Endothelial cell of umbilical vein (primary cell): ENCODE data around the gene CUL7. TPM values are rescaled to one million over a fixed set of nuclear protein-coding genes. Genes with fewer than 3 reads are reported as not detected.

Experiments
- BruUV-seq: library from RNA; stranded (reverse); fragments of 400-500 nt; replicated peaks from 2 replicates; lab custom pipeline; 2021; lab: Mats Ljungman, UMichigan
- CTCF ChIA-PET: fragments of 300-600, 350-600 bp; sonication (Branson Sonifier 250); formaldehyde crosslinking; loops from one replicate; lab custom pipeline; 2021; ENCODE audit warnings: antibody characterized with exemption, inconsistent platforms; lab: Charles Lee
- POLR2A ChIA-PET: fragments of 300-600, 350-600 bp; sonication (Branson Sonifier 250); formaldehyde crosslinking; loops from one replicate; lab custom pipeline; 2021; ENCODE audit warnings: antibody characterized with exemption, inconsistent platforms; lab: Charles Lee
- DNase-seq: peaks from one replicate; pipeline ENCODE4 v3.0.0-alpha.2; 2011; ENCODE audit warnings: low read depth, low spot score
- FAIRE-seq: peaks from 2 replicates; lab custom pipeline; 2011; peaks lifted over from hg19 to GRCh38; lab: Jason Lieb, UNC
- H2AFZ ChIP-seq: 2 replicates; pipeline ENCODE4 v1.6.0; 2012; ENCODE audit warnings: low read depth, low read length, control low read depth, inconsistent platforms
- H3K27ac ChIP-seq: 2 replicates; pipeline ENCODE4 v1.5.1; 2011; ENCODE audit warnings: low read depth, mild to moderate bottlenecking, control low read depth, low read length, moderate library complexity; ENCODE audit not compliant: insufficient read depth
- H3K27me3 ChIP-seq, 2 experiments: 2 replicates each; pipeline versions ENCODE4 v1.6.0 to v1.6.1; 2011; ENCODE audit warnings: low read length in 2 of 2, mixed read lengths in 1 of 2; ENCODE audit not compliant: control insufficient read depth in 2 of 2, insufficient read depth in 2 of 2
- H3K36me3 ChIP-seq, 2 experiments: 2 replicates in 1 of 2; 3 replicates in 1 of 2; pipeline ENCODE4 v1.5.1; 2011; ENCODE audit warnings: low read length in 2 of 2, mild to moderate bottlenecking in 1 of 2, moderate library complexity in 1 of 2; ENCODE audit not compliant: control insufficient read depth in 2 of 2, insufficient read depth in 2 of 2; ENCODE audit errors: extremely low read depth in 1 of 2
- H3K4me1 ChIP-seq: 3 replicates; pipeline ENCODE4 v1.5.1; 2011; ENCODE audit warnings: mild to moderate bottlenecking, low read length; ENCODE audit not compliant: control insufficient read depth, insufficient read depth; ENCODE audit errors: extremely low read depth
- H3K4me2 ChIP-seq: 2 replicates; pipeline ENCODE4 v1.6.1; 2011; ENCODE audit warnings: low read length, control low read depth, mixed read lengths; ENCODE audit not compliant: insufficient read depth
- H3K4me3 ChIP-seq, 3 experiments: fragments of 200-600 bp in 1 of 3; sonication (generic), shearing (Covaris generic) in 1 of 3; replicated peaks in 1 of 3; 2 replicates each; pipeline ENCODE4 v1.5.1; 2011 to 2016; ENCODE audit warnings: control low read depth in 3 of 3, low read length in 3 of 3, mild to moderate bottlenecking in 2 of 3, inconsistent platforms in 1 of 3, low read depth in 1 of 3, moderate library complexity in 1 of 3; ENCODE audit not compliant: insufficient read depth in 1 of 3
- H3K79me2 ChIP-seq: 2 replicates; pipeline ENCODE4 v1.6.0; 2012; ENCODE audit warnings: low read length, inconsistent platforms; ENCODE audit not compliant: control insufficient read depth, insufficient read depth
- H3K9ac ChIP-seq: replicated peaks from 2 replicates; pipeline ENCODE3; 2011; ENCODE audit warnings: low read length, control low read depth; ENCODE audit not compliant: insufficient read depth; ENCODE audit errors: extremely low read depth
- H3K9me1 ChIP-seq: replicated peaks from 3 replicates; pipeline ENCODE4 v1.6.0; 2011; ENCODE audit warnings: mild to moderate bottlenecking, low read length; ENCODE audit not compliant: control insufficient read depth, insufficient read depth; ENCODE audit errors: extremely low read depth
- H3K9me3 ChIP-seq: replicated peaks from 2 replicates; pipeline ENCODE4 v1.5.1; 2012; ENCODE audit warnings: low read length, inconsistent platforms; ENCODE audit not compliant: control insufficient read depth, insufficient read depth
- H4K20me1 ChIP-seq: replicated peaks from 2 replicates; pipeline ENCODE3; 2011; ENCODE audit warnings: mild to moderate bottlenecking, low read length; ENCODE audit not compliant: control insufficient read depth, insufficient read depth; ENCODE audit errors: extremely low read depth
- EZH2 ChIP-seq: IDR thresholded peaks from 2 replicates; pipeline ENCODE4 v1.6.1; 2012; ENCODE audit warnings: borderline replicate concordance, low read depth, mild to moderate bottlenecking, moderate library complexity, low read length, inconsistent platforms; ENCODE audit not compliant: severe bottlenecking
- FOS ChIP-seq: IDR thresholded peaks from 2 replicates; pipeline ENCODE4 v1.6.1; 2011; ENCODE audit warnings: mild to moderate bottlenecking, low read length, moderate library complexity, borderline replicate concordance; ENCODE audit not compliant: insufficient read depth
- GATA2 ChIP-seq: IDR thresholded peaks from 2 replicates; pipeline ENCODE4 v1.7.0; 2011; ENCODE audit warnings: low read depth, mild to moderate bottlenecking, moderate library complexity, mixed read lengths, low read length; ENCODE audit not compliant: insufficient read length, insufficient read depth
- JUN ChIP-seq: IDR thresholded peaks from 2 replicates; pipeline ENCODE4 v1.6.1; 2011; ENCODE audit warnings: borderline replicate concordance, low read depth; ENCODE audit not compliant: insufficient read length, insufficient read depth
- MYC ChIP-seq: IDR thresholded peaks from one replicate; pipeline ENCODE4 v1.6.1; 2011; ENCODE audit warnings: mild to moderate bottlenecking, low read depth, low read length
- POLR2A ChIP-seq: IDR thresholded peaks from 2 replicates; pipeline ENCODE4 v1.6.1; 2012; ENCODE audit warnings: low read depth, mild to moderate bottlenecking, control low read depth, low read length
- POLR2AphosphoS5 ChIP-seq: IDR thresholded peaks from 2 replicates; pipeline ENCODE4 v1.6.1; 2012; ENCODE audit warnings: low read depth, mild to moderate bottlenecking, control low read depth, low read length, moderate library complexity; ENCODE audit not compliant: insufficient read depth
- dilution Hi-C: fragments of 300-500 bp; cut with MboI; formaldehyde crosslinking; loops from one replicate; pipeline ENCODE4 v1.15.0; 2019; ENCODE audit warnings: low sequenced_read_pairs; ENCODE audit not compliant: extremely low pct_ligation_motif_present
- intact Hi-C: fragments of 100-400 bp; cut with micrococcal nuclease; formaldehyde crosslinking; loops from one replicate; pipeline ENCODE4 v1.10.0; 2022
- polyA plus RNA-seq, 4 experiments: library from polyadenylated mRNA; depleted of rRNA in 3 of 4; stranded (reverse) in 3 of 4; unstranded in 1 of 4; fragments of >200 nt; gene quantifications; 2 replicates each; pipeline versions ENCODE4 v1.2.1 to v1.2.3, GENCODE V29; 2011 to 2012; ENCODE audit warnings: missing spikeins in 1 of 4
- total RNA-seq: library from RNA; stranded (reverse); gene quantifications from 2 replicates; pipeline ENCODE4 v1.2.3, GENCODE V29; 2021
- TF ChIP-seq, protein P1 (sequence below), 2 donors: IDR thresholded peaks; 1 replicate in 1 of 2; 2 replicates in 1 of 2; pipeline ENCODE4 v1.5.1; 2011; ENCODE audit warnings: low read length in 2 of 2, mild to moderate bottlenecking in 2 of 2, moderate library complexity in 2 of 2, control low read depth in 1 of 2, inconsistent platforms in 1 of 2, low read depth in 1 of 2; ENCODE audit not compliant: insufficient read depth in 1 of 2; ENCODE audit errors: extremely low read depth in 1 of 2
- TF ChIP-seq, protein P2 (sequence below): IDR thresholded peaks from 2 replicates; pipeline ENCODE4 v1.6.1; 2011; ENCODE audit not compliant: insufficient read depth, insufficient read length

CUL7 gene
- total and polyA plus RNA-seq, 2 donors (not counting 3 experiments of a cell fraction or from before 2014, with no cell fraction given) = 29.4 to 33.7 TPM

DNA sequence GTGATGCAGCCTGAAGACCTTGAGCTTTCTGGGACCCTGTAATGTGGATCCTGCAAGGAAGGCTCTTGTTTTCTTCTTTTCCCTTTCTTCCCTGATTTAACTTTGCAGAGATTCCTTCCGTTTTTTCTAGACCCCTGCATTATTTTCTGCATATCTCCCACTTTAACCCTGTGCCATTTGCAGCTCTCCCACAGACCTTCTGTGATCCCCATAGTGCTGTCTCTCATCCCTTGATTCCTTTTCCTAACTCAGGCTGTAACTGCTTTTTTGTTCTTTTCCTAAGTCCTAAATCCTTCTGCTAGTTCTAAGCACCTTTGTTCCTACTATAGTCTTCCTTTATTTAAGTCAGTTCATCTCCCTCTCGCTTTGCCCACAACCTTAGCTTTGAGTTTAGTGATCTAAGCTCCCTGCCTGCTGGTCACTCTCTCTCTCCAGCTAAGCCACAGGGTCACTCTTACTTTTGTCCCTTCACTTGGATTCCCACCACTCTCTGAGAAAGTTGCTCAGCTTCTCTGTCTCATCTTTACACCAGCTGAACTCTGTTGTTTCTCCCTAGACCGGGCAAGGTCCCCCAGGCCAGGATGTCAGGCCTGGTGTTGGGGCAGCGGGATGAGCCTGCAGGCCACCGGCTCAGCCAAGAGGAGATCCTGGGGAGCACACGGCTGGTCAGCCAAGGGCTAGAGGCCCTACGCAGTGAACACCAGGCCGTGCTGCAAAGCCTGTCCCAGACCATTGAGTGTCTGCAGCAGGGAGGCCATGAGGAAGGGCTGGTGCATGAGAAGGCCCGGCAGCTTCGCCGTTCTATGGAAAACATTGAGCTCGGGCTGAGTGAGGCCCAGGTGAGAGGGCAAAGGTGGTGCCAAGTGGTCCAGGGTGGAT, 7.3 kb upstream of the CUL7 start:
- ChIA-PET CTCF (interaction anchor here (1.0 to 1.8 kb wide), 3 partner anchors 69 to 109 kb away, joined by 3 to 7 read pairs (median 4); no protein-coding TSS in a partner anchor), POLR2A (no interaction called here)
- no peaks in the 10 kb centered on the region for H3K9me1 ChIP-seq
- intact Hi-C loops = no loop called here
- H3K9ac ChIP-seq = no peak overlapping the region
- H4K20me1 ChIP-seq = no peaks in the 10 kb centered on the region
- H3K36me3 ChIP-seq = peaks cover 0 to 4% of the 10 kb centered on the region in 2 experiments
- DNase-seq = no peak
- no peak overlapping the region for H2AFZ ChIP-seq
- no TSS peak for BruUV-seq
- peaks cover 15% of the 10 kb centered on the region for H3K4me1 ChIP-seq
- H3K27ac ChIP-seq = no peak overlapping the region
- peaks cover 12% of the 10 kb centered on the region for H3K79me2 ChIP-seq
- H3K9me3 ChIP-seq = no peaks in the 10 kb centered on the region
- dilution Hi-C loops = no loop called here
- H3K27me3 ChIP-seq = no peaks in the 10 kb centered on the region
- TF ChIP-seq, protein P1, sequence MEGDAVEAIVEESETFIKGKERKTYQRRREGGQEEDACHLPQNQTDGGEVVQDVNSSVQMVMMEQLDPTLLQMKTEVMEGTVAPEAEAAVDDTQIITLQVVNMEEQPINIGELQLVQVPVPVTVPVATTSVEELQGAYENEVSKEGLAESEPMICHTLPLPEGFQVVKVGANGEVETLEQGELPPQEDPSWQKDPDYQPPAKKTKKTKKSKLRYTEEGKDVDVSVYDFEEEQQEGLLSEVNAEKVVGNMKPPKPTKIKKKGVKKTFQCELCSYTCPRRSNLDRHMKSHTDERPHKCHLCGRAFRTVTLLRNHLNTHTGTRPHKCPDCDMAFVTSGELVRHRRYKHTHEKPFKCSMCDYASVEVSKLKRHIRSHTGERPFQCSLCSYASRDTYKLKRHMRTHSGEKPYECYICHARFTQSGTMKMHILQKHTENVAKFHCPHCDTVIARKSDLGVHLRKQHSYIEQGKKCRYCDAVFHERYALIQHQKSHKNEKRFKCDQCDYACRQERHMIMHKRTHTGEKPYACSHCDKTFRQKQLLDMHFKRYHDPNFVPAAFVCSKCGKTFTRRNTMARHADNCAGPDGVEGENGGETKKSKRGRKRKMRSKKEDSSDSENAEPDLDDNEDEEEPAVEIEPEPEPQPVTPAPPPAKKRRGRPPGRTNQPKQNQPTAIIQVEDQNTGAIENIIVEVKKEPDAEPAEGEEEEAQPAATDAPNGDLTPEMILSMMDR (IDR thresholded peaks at IDR 0.05; ENCODE audit: extremely low read depth in 1 of 2, insufficient read depth in 1 of 2, low read depth in 1 of 2, low read length in 2 of 2) = no peak
- no peak for TF ChIP-seq EZH2
- TF ChIP-seq POLR2AphosphoS5 = no peak
- TF ChIP-seq JUN = no peak
- no peak for TF ChIP-seq POLR2A
- TF ChIP-seq MYC = no peak
- no peak for TF ChIP-seq GATA2
- TF ChIP-seq, protein P2, sequence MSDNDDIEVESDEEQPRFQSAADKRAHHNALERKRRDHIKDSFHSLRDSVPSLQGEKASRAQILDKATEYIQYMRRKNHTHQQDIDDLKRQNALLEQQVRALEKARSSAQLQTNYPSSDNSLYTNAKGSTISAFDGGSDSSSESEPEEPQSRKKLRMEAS = no peak
- TF ChIP-seq FOS = no peak
- H3K4me2 ChIP-seq = no peak overlapping the region
- H3K4me3 ChIP-seq = no peak overlapping the region
- no peak for FAIRE-seq
